NCI-H2196 (cell line): ENCODE results near the gene NOL9.
"Not testable (repeated sequence)": the region's sequence is repeated elsewhere in the genome, so short reads cannot be mapped to it uniquely, and the experiment has no call there.

Experiments
- DNase-seq: peaks from one replicate; lab custom pipeline; 2025; ENCODE audit not compliant: unreplicated experiment; lab: John Stamatoyannopoulos, UW

NOL9 gene

GRCh38 chr1:6574025-6574620 lies 19.8 kb upstream of the NOL9 start:
- no peak for DNase-seq

- DNase-seq = no peak
These were observed 18.5 kb upstream of the NOL9 start for GRCh38 chr1:6572653-6573383.

- DNase-seq = no peak
These were observed 16.7 kb upstream of the NOL9 start for GRCh38 chr1:6570987-6571386.

- no peak for DNase-seq
These were observed 15.8 kb upstream of the NOL9 start for GRCh38 chr1:6570100-6570499.

- DNase-seq = no peak
These were observed 14.7 kb upstream of the NOL9 start for GRCh38 chr1:6569033-6569432.

GRCh38 chr1:6560267-6560666 lies 6.0 kb upstream of the NOL9 start:
- no peak for DNase-seq

GRCh38 chr1:6559161-6559560 lies 4.8 kb upstream of the NOL9 start:
- DNase-seq = not testable (repeated sequence)

GRCh38 chr1:6557597-6557996 lies 3.3 kb upstream of the NOL9 start:
- DNase-seq = no peak

- DNase-seq = peak; percentile 75
These were observed 830 bp upstream of the NOL9 start, which contains the start of gene TAS1R1 for GRCh38 chr1:6554907-6555778. TSS of gene TAS1R1 (plus strand) at chr1:6555307. CDS start at chr1:6555374, 67 bp downstream.

- DNase-seq = no peak
These were observed 7.0 kb downstream of the NOL9 start for GRCh38 chr1:6547301-6547700.

GRCh38 chr1:6546326-6546725 lies 8.0 kb downstream of the NOL9 start:
- DNase-seq = no peak

GRCh38 chr1:6545276-6546112 lies 8.8 kb downstream of the NOL9 start:
- DNase-seq = no peak

GRCh38 chr1:6544831-6545230 lies 9.5 kb downstream of the NOL9 start:
- DNase-seq = no peak

GRCh38 chr1:6538956-6539355 lies 15.4 kb downstream of the NOL9 start:
- no peak for DNase-seq

GRCh38 chr1:6536291-6536690 lies 18.0 kb downstream of the NOL9 start:
- DNase-seq = no peak

GRCh38 chr1:6535214-6535613 lies 19.1 kb downstream of the NOL9 start:
- DNase-seq = no peak

- DNase-seq = no peak
These were observed 20.0 kb downstream of the NOL9 start for GRCh38 chr1:6534248-6534822.

GRCh38 chr1:6531996-6532395 lies 22.3 kb downstream of the NOL9 start:
- DNase-seq = no peak

- no peak for DNase-seq
These were observed 23.7 kb downstream of the NOL9 start for GRCh38 chr1:6530504-6531160.

- DNase-seq = no peak
These were observed 25.8 kb downstream of the NOL9 start for GRCh38 chr1:6528492-6528891.
